Endothelial cell (in vitro differentiated cells): Measurements from ENCODE around the gene NGLY1. TPM values are rescaled to one million over a fixed set of nuclear protein-coding genes. Genes with fewer than 3 reads are reported as not detected.

Experiments
- DNase-seq: peaks from one replicate; pipeline ENCODE4 v3.0.0; 2021; ENCODE audit warnings: low spot score
- H3K27ac Mint-ChIP-seq: one replicate; pipeline ENCODE4 v1.8.0; 2021; ENCODE audit warnings: mixed read lengths, inconsistent platforms; ENCODE audit not compliant: unreplicated experiment
- H3K27me3 Mint-ChIP-seq: one replicate; pipeline ENCODE4 v1.8.0; 2021; ENCODE audit warnings: mild to moderate bottlenecking, moderate library complexity, mixed read lengths, inconsistent platforms; ENCODE audit not compliant: unreplicated experiment
- H3K36me3 Mint-ChIP-seq: one replicate; pipeline ENCODE4 v1.8.0; 2021; ENCODE audit warnings: mild to moderate bottlenecking, low read depth, mixed read lengths, inconsistent platforms; ENCODE audit not compliant: unreplicated experiment
- H3K4me1 Mint-ChIP-seq: one replicate; pipeline ENCODE4 v1.8.0; 2021; ENCODE audit warnings: mild to moderate bottlenecking, mixed read lengths, inconsistent platforms; ENCODE audit not compliant: unreplicated experiment
- H3K4me3 Mint-ChIP-seq: one replicate; pipeline ENCODE4 v1.8.0; 2021; ENCODE audit warnings: mild to moderate bottlenecking, mixed read lengths, inconsistent platforms; ENCODE audit not compliant: unreplicated experiment
- H3K9me3 Mint-ChIP-seq: one replicate; pipeline ENCODE4 v1.8.0; 2021; ENCODE audit warnings: mixed read lengths, inconsistent platforms; ENCODE audit not compliant: unreplicated experiment
- CTCF ChIP-seq: fragments of 200-600 bp; sonication (generic); IDR thresholded peaks from one replicate; pipeline ENCODE4 v1.5.0; 2021; ENCODE audit warnings: antibody characterized with exemption; ENCODE audit not compliant: unreplicated experiment
- total RNA-seq: library from RNA; stranded (reverse); fragmentation: NEBNext Ultra II Directional; extraction: Animal tissue kit (Norgen Biotek cat#: 25700); gene quantifications from one replicate; pipeline ENCODE4 v1.2.1, GENCODE V29; 2021; ENCODE audit not compliant: unreplicated experiment

NGLY1 gene
- total RNA-seq, 1 donor from 2014 or later, result 22.8 TPM

- Mint-ChIP-seq H3K36me3 (peaks cover 19% of the 10 kb centered on the region), H3K27me3 (peaks cover 4% of the 10 kb centered on the region), H3K4me3 (peak overlapping the region; percentile 16), H3K4me1 (peaks cover 13% of the 10 kb centered on the region), H3K9me3 (no peaks in the 10 kb centered on the region), H3K27ac (no peak overlapping the region)
- DNase-seq, result no peak
- no peak for TF ChIP-seq CTCF
Measured at GRCh38 chr3:25781145-25781757, 2.0 kb downstream of the NGLY1 start.

GRCh38 chr3:25780618-25781017 is 2.6 kb downstream of the NGLY1 start:
- no peak for TF ChIP-seq CTCF
- Mint-ChIP-seq H3K4me1 (peaks cover 13% of the 10 kb centered on the region), H3K27ac (no peak overlapping the region)

GRCh38 chr3:25775936-25776335 is 7.3 kb downstream of the NGLY1 start:
- Mint-ChIP-seq H3K4me3 (no peak overlapping the region), H3K27me3 (no peaks in the 10 kb centered on the region), H3K4me1 (no peaks in the 10 kb centered on the region), H3K9me3 (no peaks in the 10 kb centered on the region), H3K27ac (no peak overlapping the region), H3K36me3 (peaks cover 50% of the 10 kb centered on the region)
- DNase-seq, result no peak
- no peak for TF ChIP-seq CTCF

More at GRCh38 chr3:25780618-25781017, 2.6 kb downstream of the NGLY1 start:
- H3K4me3 Mint-ChIP-seq, result no peak overlapping the region
- DNase-seq, result no peak
- peaks cover 19% of the 10 kb centered on the region for H3K36me3 Mint-ChIP-seq
- H3K9me3 Mint-ChIP-seq, result no peaks in the 10 kb centered on the region
- H3K27me3 Mint-ChIP-seq, result peaks cover 4% of the 10 kb centered on the region

GRCh38 chr3:25768851-25769250 is 14.4 kb downstream of the NGLY1 start:
- Mint-ChIP-seq H3K27me3 (no peaks in the 10 kb centered on the region), H3K4me1 (no peaks in the 10 kb centered on the region), H3K9me3 (no peaks in the 10 kb centered on the region), H3K36me3 (peaks cover 17% of the 10 kb centered on the region), H3K4me3 (no peak overlapping the region), H3K27ac (no peak overlapping the region)
- TF ChIP-seq CTCF, result no peak
- no peak for DNase-seq

GRCh38 chr3:25751725-25752124 is 31.5 kb downstream of the NGLY1 start:
- no peak for DNase-seq
- Mint-ChIP-seq H3K4me3 (no peak overlapping the region), H3K27me3 (peaks cover 2% of the 10 kb centered on the region), H3K27ac (no peak overlapping the region), H3K9me3 (no peaks in the 10 kb centered on the region), H3K36me3 (peaks cover 18% of the 10 kb centered on the region), H3K4me1 (peaks cover 2% of the 10 kb centered on the region)
- TF ChIP-seq CTCF, result no peak
